Spleen (tissue), 11 donors: ENCODE results near the gene RAB23. TPM values are rescaled to one million over a fixed set of nuclear protein-coding genes. Genes with fewer than 3 reads are reported as not detected.

Experiments used
- DNase-seq: peaks from one replicate; pipeline ENCODE4 v3.0.0-alpha.2; 2020
- H3K27ac ChIP-seq, 8 donors: fragments of 200-600 bp; sonication (generic) in 7 of 8; 1 replicate in 4 of 8; 2 replicates in 4 of 8; pipeline versions ENCODE4 v1.5.0 to v1.8.0; 2016 to 2021; ENCODE audit warnings: inconsistent platforms in 4 of 8, mild to moderate bottlenecking in 4 of 8, moderate library complexity in 1 of 8
- H3K27me3 ChIP-seq, 7 donors: fragments of 200-600 bp; sonication (generic) in 6 of 7; replicated peaks in 1 of 7; 1 replicate in 4 of 7; 2 replicates in 3 of 7; pipeline versions ENCODE4 v1.5.0 to v1.8.0; 2016 to 2021; ENCODE audit warnings: inconsistent platforms in 3 of 7, mild to moderate bottlenecking in 1 of 7
- H3K36me3 ChIP-seq, 6 donors: fragments of 200-600 bp; sonication (generic) in 5 of 6; 1 replicate in 4 of 6; 2 replicates in 2 of 6; pipeline versions ENCODE4 v1.5.0 to v1.8.0; 2016 to 2021; ENCODE audit warnings: inconsistent platforms in 2 of 6
- H3K4me1 ChIP-seq, 6 donors: fragments of 200-600 bp; sonication (generic) in 5 of 6; 1 replicate in 3 of 6; 2 replicates in 3 of 6; pipeline versions ENCODE4 v1.5.0 to v1.8.0; 2016 to 2021; ENCODE audit warnings: inconsistent platforms in 3 of 6
- H3K4me3 ChIP-seq, 8 donors: fragments of 200-600 bp; sonication (generic) in 7 of 8; 1 replicate in 4 of 8; 2 replicates in 4 of 8; pipeline versions ENCODE4 v1.5.0 to v1.8.0; 2016 to 2021; ENCODE audit warnings: inconsistent platforms in 4 of 8, mild to moderate bottlenecking in 4 of 8, moderate library complexity in 2 of 8
- H3K9me3 ChIP-seq, 8 donors: fragments of 200-600 bp; sonication (generic) in 7 of 8; 1 replicate in 4 of 8; 2 replicates in 4 of 8; pipeline versions ENCODE4 v1.5.0 to v1.8.0; 2016 to 2021; ENCODE audit warnings: inconsistent platforms in 4 of 8
- CTCF ChIP-seq, 11 experiments: fragments of 200-600 bp in 7 of 11; fragments of 450-650 bp in 4 of 11; sonication (generic) in 4 of 11; IDR thresholded peaks in 8 of 11; conservative IDR thresholded peaks in 3 of 11; 1 replicate in 7 of 11; 2 replicates in 4 of 11; pipeline versions ENCODE4 v1.4.0 to v1.8.0; 2016 to 2021; ENCODE audit warnings: antibody characterized with exemption in 11 of 11, inconsistent platforms in 4 of 11, mild to moderate bottlenecking in 1 of 11
- POLR2A ChIP-seq, 3 donors: fragments of 450-650 bp; IDR thresholded peaks; one replicate each; pipeline ENCODE4 v1.5.1; 2017; ENCODE audit warnings: antibody characterized with exemption in 3 of 3, mild to moderate bottlenecking in 1 of 3
- POLR2AphosphoS5 ChIP-seq, 3 donors: sonication (generic); formaldehyde crosslinking; IDR thresholded peaks; one replicate each; pipeline ENCODE4 v1.5.1; 2017; ENCODE audit warnings: antibody characterized with exemption in 3 of 3
- WGBS, 5 donors: extraction: QIAGEN DNeasy Blood & Tissue Kit in 3 of 5; methylation state at CpG; one replicate each; pipeline versions ENCODE4 v1.1.5 to v1.1.7; 2013 to 2018; 5-methylcytosine and 5-hydroxymethylcytosine counted together
- intact Hi-C: fragments of 100-400 bp; cut with DNase I; formaldehyde crosslinking; loops from one replicate; pipeline ENCODE4 v1.15.0; 2023; ENCODE audit warnings: low total_unique reads
- polyA plus RNA-seq, 3 donors: library from polyadenylated mRNA; stranded (reverse); fragments of 200-250 nt; gene quantifications; one replicate each; pipeline ENCODE4 v1.2.1, GENCODE V29; 2013
- total RNA-seq, 7 donors: library from RNA; depleted of rRNA in 3 of 7; stranded (reverse); fragments of >200 nt in 3 of 7; fragmentation: NEBNext Ultra II Directional in 4 of 7; extraction: Animal tissue kit (Norgen Biotek cat#: 25700) in 4 of 7; gene quantifications; one replicate each; pipeline versions ENCODE4 v1.1.0 to v1.2.1, GENCODE V29; 2016 to 2021
- donor health status: healthy with polysubstance abuse.
- donor health status: DM: no; HTN: no; CAD: no; lungs with moderate emphysema.
- donor health status: DM: no; HTN: no; CAD: no.
- donor health status: Bipolar disorder and iron deficiency.
- donor health status: healthy.
- donor health status: DM: no; HTN: no; CAD: no.
- donor health status: DM: yes; HTN: yes; CAD: no.

Gene RAB23
- total and polyA plus RNA-seq, 10 donors: 0.89 to 3.9 (median 2.1) TPM

GRCh38 chr6:57138026-57138425 is 84.1 kb downstream of the RAB23 start:
- intact Hi-C loops: no loop called here
- no peak for DNase-seq
- WGBS, 5 donors: 90 to 96% (median 93%) methylated on average over 11 of the region's 11 CpGs

GRCh38 chr6:57137350-57137749 is 84.8 kb downstream of the RAB23 start:
- Histone ChIP-seq H3K4me1 (no peaks in the 10 kb centered on the region), H3K9me3 (no peaks in the 10 kb centered on the region), H3K4me3 (no peak overlapping the region), H3K27me3 (no peaks in the 10 kb centered on the region), H3K36me3 (peaks cover 6 to 84% (median 35%) of the 10 kb centered on the region in 6 donors), H3K27ac (no peak overlapping the region)
- DNase-seq: no peak
- 73 to 93% (median 89%) methylated on average over 2 of the region's 2 CpGs for WGBS, 5 donors
- intact Hi-C loops: no loop called here
- TF ChIP-seq POLR2AphosphoS5 (IDR thresholded peaks at IDR 0.05) (no peak), CTCF (IDR thresholded peaks at IDR 0.05 in 8 of 11, conservative IDR thresholded peaks at IDR 0.05 in 3 of 11) (no peak), POLR2A (IDR thresholded peaks at IDR 0.05) (no peak)

More at GRCh38 chr6:57138026-57138425, 84.1 kb downstream of the RAB23 start:
- Histone ChIP-seq H3K9me3 (no peaks in the 10 kb centered on the region), H3K4me1 (no peaks in the 10 kb centered on the region), H3K36me3 (peaks cover 7 to 84% (median 34%) of the 10 kb centered on the region in 6 donors), H3K4me3 (no peak overlapping the region), H3K27ac (no peak overlapping the region), H3K27me3 (no peaks in the 10 kb centered on the region)
- TF ChIP-seq POLR2A (IDR thresholded peaks at IDR 0.05): no peak
- TF ChIP-seq CTCF (IDR thresholded peaks at IDR 0.05 in 8 of 11, conservative IDR thresholded peaks at IDR 0.05 in 3 of 11): no peak
- TF ChIP-seq POLR2AphosphoS5 (IDR thresholded peaks at IDR 0.05): no peak

Other genes with a start within 250 kb of the RAB23 start
- 10 to 100 TPM; 13.5 to 19.8 (median 16.1) TPM for gene KIAA1586, start 175.6 kb downstream of the RAB23 start, total RNA-seq
- 1 to 10 TPM; 2.6 to 4.7 (median 3.5) TPM for gene KIAA1586, start 175.6 kb downstream of the RAB23 start, polyA plus RNA-seq
- gene ZNF451, start 132.1 kb downstream of the RAB23 start, total RNA-seq: 100 to 1,000 TPM in 1 of 7 donors, 10 to 100 TPM in 6; 70.2 to 117 (median 86.4) TPM
- 10 to 100 TPM; 11.1 to 16.6 (median 16.1) TPM for gene ZNF451, start 132.1 kb downstream of the RAB23 start, polyA plus RNA-seq
- 1 to 10 TPM; 1.6 to 3.8 (median 2.0) TPM for gene BAG2, start 50.0 kb downstream of the RAB23 start, total RNA-seq
- 1 to 10 TPM in 2 of 3 donors, under 1 TPM in 1; 0.98 to 2.0 (median 1.8) TPM for gene BAG2, start 50.0 kb downstream of the RAB23 start, polyA plus RNA-seq
- gene PRIM2, start 95.3 kb upstream of the RAB23 start, total RNA-seq: 10 to 100 TPM; 12.0 to 20.2 (median 16.8) TPM
- 1 to 10 TPM; 6.0 to 7.3 (median 7.1) TPM for gene PRIM2, start 95.3 kb upstream of the RAB23 start, polyA plus RNA-seq